HG03520 (cell line): ENCODE data around the gene MRPS27.

ENCODE experiments used
- ATAC-seq: cut with Tn5 transposase; IDR thresholded peaks from one replicate; pipeline ENCODE4 v1.9.1; 2021; ENCODE audit warnings: mild to moderate bottlenecking, moderate library complexity; ENCODE audit not compliant: unreplicated experiment

The MRPS27 gene

GRCh38 chr5:72292411-72292810, 27.6 kb downstream of the MRPS27 start:
- no peak for ATAC-seq

- no peak for ATAC-seq
These were observed 28.4 kb downstream of the MRPS27 start for GRCh38 chr5:72291601-72292000.

DNA sequence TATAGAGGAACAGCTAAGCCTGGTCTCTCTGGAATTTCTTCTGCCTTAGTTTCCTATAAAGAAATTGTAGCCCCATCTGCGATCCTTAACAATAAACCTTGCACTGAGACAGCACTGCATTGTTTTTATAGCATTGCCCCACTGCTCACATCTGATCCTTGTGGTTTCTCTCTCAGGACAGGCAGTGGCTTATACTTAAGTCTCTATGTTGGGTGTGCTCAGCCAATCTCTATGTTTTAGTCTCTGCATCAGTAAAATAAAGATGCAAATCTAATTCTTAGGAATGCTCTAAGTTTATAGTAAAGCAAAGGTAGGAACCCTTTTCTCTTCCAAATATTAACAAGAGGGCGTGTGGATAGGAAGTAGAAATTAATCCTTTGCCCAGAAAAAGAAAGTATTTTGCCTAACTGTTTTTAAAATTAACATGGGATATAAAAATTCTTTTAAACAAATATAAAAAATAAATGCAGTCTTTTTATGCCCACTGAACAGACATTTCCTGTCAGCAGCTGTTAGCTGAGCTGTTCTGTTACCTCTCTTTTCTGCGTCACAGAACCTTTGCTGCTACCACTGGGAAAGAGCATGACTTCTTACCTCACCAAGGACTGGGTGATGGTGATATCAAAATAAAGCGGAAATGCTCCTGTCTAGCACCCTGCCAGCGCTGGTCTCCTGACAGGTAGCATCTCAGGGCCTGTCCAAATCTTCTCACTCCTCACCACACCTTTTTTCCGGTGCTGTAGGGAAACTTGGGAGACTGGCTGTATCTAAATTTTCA, 29.5 kb downstream of the MRPS27 start:
- ATAC-seq = no peak

- no peak for ATAC-seq
These were observed 31.1 kb downstream of the MRPS27 start for GRCh38 chr5:72288924-72289323.

DNA sequence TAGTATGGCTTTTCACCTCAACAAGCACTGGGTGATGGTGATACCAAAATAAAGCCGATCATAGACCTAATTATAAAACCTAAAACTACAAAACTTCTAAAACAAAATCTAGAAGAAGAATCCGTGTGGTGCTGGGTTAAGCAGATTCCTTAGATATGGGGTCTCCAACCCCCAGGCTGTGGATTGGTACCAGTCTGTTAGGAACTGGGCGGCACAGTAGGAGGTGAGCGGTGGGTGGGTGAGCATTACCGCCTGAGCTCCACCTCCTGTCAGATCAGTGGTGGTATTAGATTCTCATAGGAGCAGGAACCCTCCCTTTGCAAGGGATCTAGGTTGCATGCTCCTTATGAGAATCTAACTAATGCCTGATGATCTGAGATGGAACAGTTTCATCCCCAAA, 33.2 kb downstream of the MRPS27 start:
- no peak for ATAC-seq

DNA sequence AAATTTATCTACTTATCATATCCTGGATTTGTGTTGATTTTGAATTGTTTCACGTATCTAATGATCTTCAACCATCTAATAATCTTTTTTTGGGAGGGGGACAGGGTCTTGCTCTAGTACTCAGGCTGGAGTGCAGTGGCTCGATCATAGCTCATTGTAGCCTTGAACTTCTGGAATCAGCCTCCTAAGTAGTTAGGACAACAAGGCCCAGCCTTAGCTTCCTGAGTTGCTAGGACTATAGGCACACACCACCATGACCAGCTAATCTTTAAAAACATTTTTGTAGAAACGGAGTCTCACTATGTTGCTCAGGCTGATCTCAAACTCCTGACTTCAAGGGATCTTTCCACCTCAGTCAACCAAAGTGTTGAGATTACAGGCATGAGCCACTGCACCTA, 34.6 kb downstream of the MRPS27 start:
- no peak for ATAC-seq

DNA sequence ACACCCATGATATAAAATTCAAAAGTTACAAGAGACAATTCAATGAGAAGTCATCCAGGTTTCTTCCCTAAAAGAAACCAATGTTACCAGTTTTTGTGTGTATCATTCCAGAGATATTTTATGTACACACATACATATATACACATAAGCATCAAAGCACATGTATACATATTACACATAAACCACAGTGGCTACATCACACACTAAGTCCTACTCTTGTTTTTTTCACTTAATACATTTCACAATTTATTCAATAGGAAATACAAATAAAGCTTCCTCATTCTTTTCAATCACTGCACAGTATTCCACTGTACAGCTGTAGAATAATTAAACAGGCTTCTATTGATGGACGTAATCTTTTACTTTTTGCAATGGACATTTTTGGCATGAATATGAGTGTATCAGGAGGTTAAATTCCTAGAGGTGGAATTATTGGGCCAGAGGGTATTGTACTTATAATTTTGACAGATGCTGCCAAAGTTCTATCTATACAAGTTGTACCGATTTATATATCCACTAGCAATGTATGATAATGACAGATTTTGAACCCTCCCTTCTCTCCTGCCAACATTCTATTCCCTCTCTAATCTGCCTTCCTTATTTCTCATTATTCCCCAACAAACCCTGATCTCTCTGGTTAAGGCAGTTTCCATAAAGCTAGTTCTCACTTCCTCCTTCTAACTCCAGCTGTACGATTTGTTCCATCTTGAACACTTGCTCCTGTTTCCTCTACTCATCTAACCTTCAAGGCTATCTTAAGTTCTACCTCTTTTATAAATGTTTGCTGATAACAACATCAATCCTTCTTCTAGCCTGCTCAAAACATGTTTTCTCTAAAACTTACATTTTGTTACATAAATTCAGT, 35.2 kb downstream of the MRPS27 start:
- ATAC-seq = no peak

DNA sequence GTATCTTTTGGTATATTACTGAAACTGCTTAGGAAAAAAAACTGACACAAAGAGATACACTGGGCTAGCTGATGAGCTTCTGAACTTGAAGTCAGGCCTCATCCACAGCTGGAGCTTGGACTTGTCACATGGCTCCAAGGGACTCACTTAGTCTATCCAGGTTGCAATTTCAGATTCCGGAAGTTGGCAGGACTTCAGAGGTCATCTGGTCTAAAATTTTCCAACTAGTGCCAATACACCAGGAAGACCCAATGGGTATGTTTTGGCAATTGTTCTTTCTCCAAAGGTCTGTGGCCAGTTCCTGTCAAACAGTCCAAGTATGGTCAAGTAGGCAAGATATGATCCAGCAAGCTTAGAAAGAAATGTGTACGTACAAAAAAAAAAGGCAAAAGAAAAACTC, 36.7 kb downstream of the MRPS27 start:
- no peak for ATAC-seq

- ATAC-seq = no peak
These were observed 37.2 kb downstream of the MRPS27 start for GRCh38 chr5:72282878-72283277.

- no peak for ATAC-seq
These were observed 38.1 kb downstream of the MRPS27 start for GRCh38 chr5:72281764-72282499.

- ATAC-seq = no peak
These were observed 38.6 kb downstream of the MRPS27 start for GRCh38 chr5:72281430-72281763.

GRCh38 chr5:72280581-72281069, 39.4 kb downstream of the MRPS27 start:
- no peak for ATAC-seq

GRCh38 chr5:72276219-72276752, 43.8 kb downstream of the MRPS27 start:
- no peak for ATAC-seq

DNA sequence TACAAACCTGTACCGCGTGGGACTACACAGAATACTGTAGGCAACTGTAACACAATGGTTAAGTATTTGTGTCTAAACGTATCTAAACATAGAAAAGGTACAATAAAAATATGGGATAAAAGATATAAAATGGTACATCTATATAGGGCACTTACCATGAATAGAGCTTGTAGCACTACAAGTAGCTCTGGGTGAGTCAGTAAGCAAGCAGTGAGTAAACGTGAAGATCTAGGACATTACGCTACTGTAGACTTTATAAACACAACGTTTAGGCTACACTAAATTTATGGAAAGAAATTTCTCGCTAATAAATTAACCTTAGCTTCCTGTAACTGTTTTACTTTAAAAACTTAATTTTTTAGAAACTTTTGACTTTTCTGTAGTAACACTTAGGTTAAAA, 46.5 kb downstream of the MRPS27 start:
- no peak for ATAC-seq

- no peak for ATAC-seq
These were observed 47.6 kb downstream of the MRPS27 start for GRCh38 chr5:72272398-72272797.

GRCh38 chr5:72271702-72272101, 48.3 kb downstream of the MRPS27 start:
- no peak for ATAC-seq

GRCh38 chr5:72270037-72270436, 50.0 kb downstream of the MRPS27 start:
- no peak for ATAC-seq

- ATAC-seq = no peak
These were observed 50.6 kb downstream of the MRPS27 start for GRCh38 chr5:72269411-72269780.

DNA sequence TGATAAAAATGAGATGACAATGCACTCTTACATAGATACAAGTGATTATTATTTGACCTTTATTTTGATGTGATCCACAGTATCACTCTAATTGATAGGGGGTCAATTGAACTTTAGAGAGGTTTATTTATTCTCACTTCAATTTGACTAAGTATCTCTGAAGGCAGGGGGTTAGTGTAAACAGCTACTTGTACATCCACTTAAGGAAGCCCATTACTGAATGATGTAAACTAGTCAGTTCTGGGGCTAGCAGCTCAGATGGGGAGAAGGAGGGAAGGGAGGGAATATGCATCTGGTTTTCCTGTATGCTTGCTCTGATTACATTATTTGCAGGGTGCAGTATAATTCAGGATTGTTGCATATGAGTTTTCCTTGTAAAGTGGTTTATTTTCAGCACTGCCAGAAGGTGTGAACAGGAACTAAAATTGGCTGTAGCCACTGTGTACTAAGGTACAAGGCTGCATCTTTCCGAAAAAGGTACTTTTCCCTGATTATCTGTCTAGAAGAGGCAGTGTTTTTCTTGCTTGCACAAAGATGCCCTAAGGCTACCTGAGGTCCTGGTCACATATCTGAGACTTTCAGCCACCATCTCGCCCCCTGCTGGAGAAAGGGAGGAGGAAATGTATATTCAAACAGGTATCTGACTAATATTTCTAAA, 51.2 kb downstream of the MRPS27 start:
- no peak for ATAC-seq

- no peak for ATAC-seq
These were observed 51.8 kb downstream of the MRPS27 start for GRCh38 chr5:72268260-72268659.

GRCh38 chr5:72267685-72268084, 52.4 kb downstream of the MRPS27 start:
- no peak for ATAC-seq
